Activated T-cell treated with anti-CD3 and anti-CD28 coated beads for 24 hours (primary cell): ENCODE results near the gene SLC6A6.

Source experiments
- DNase-seq: peaks from one replicate; pipeline ENCODE4 v3.0.0-alpha.2; 2020; ENCODE audit warnings: low read depth

Gene SLC6A6

GRCh38 chr3:14422016-14422963, 19.9 kb downstream of the SLC6A6 start:
- no peak for DNase-seq

GRCh38 chr3:14423197-14423743, 20.9 kb downstream of the SLC6A6 start:
- DNase-seq, result no peak

- DNase-seq, result no peak
Measured at GRCh38 chr3:14423963-14424362, 21.6 kb downstream of the SLC6A6 start.

- no peak for DNase-seq
Measured at GRCh38 chr3:14424711-14425580, 22.5 kb downstream of the SLC6A6 start.

- DNase-seq, result peak; percentile 16
Measured at GRCh38 chr3:14425581-14426304, 23.3 kb downstream of the SLC6A6 start.

GRCh38 chr3:14426305-14426620, 23.9 kb downstream of the SLC6A6 start:
- no peak for DNase-seq

GRCh38 chr3:14428087-14429033, 26.0 kb downstream of the SLC6A6 start:
- peak; percentile 26 for DNase-seq

- no peak for DNase-seq
Measured at GRCh38 chr3:14429237-14429636, 26.8 kb downstream of the SLC6A6 start.

- no peak for DNase-seq
Measured at GRCh38 chr3:14429640-14430039, 27.2 kb downstream of the SLC6A6 start.

GRCh38 chr3:14430053-14430452, 27.6 kb downstream of the SLC6A6 start:
- no peak for DNase-seq

- no peak for DNase-seq
Measured at GRCh38 chr3:14430706-14431451, 28.5 kb downstream of the SLC6A6 start.

GRCh38 chr3:14431452-14431916, 29.1 kb downstream of the SLC6A6 start:
- DNase-seq, result no peak

GRCh38 chr3:14431917-14432834, 29.8 kb downstream of the SLC6A6 start:
- DNase-seq, result peak; percentile 92

GRCh38 chr3:14433106-14433505, 30.7 kb downstream of the SLC6A6 start:
- no peak for DNase-seq

- no peak for DNase-seq
Measured at GRCh38 chr3:14434126-14434497, 31.7 kb downstream of the SLC6A6 start.

GRCh38 chr3:14434498-14435151, 32.2 kb downstream of the SLC6A6 start:
- no peak for DNase-seq

GRCh38 chr3:14435175-14436014, 33.0 kb downstream of the SLC6A6 start:
- DNase-seq, result no peak

- DNase-seq, result no peak
Measured at GRCh38 chr3:14436954-14437281, 34.5 kb downstream of the SLC6A6 start.
